ENCODE data around the gene MACROD2. TPM values are rescaled to one million over a fixed set of nuclear protein-coding genes. Genes with fewer than 3 reads are reported as not detected.

The MACROD2 gene
- total RNA-seq, 4 donors from 2014 or later: 1.8 to 4.8 (median 2.9) TPM

GRCh38 chr20:16050366-16050765 lies 2055.1 kb downstream of the MACROD2 start:
- DNase-seq: no peak
- Histone ChIP-seq H3K27me3 (no peaks in the 10 kb centered on the region), H3K36me3 (no peaks in the 10 kb centered on the region), H3K27ac (no peak overlapping the region), H3K4me1 (no peaks in the 10 kb centered on the region), H3K9me3 (no peaks in the 10 kb centered on the region), H3K4me3 (no peak overlapping the region)
- intact Hi-C loops (cut with DNase I): no loop called here
- TF ChIP-seq POLR2A (IDR thresholded peaks at IDR 0.05) (no peak), CTCF (IDR thresholded peaks at IDR 0.05) (no peak)
- 50 to 71% methylated on average over 1 of the region's 1 CpG for WGBS, 2 donors

GRCh38 chr20:16051968-16052367 lies 2056.7 kb downstream of the MACROD2 start:
- no peak overlapping the region for H3K4me3 ChIP-seq
- 53% methylated on average over 1 of the region's 1 CpG for WGBS, 2 donors
- H3K4me1 ChIP-seq: no peaks in the 10 kb centered on the region
- no peak for DNase-seq
- TF ChIP-seq POLR2A (IDR thresholded peaks at IDR 0.05) (no peak), CTCF (IDR thresholded peaks at IDR 0.05) (no peak)
- H3K36me3 ChIP-seq: no peaks in the 10 kb centered on the region
- intact Hi-C loops (cut with DNase I): no loop called here
- no peaks in the 10 kb centered on the region for H3K27me3 ChIP-seq
- H3K27ac ChIP-seq: no peak overlapping the region
- H3K9me3 ChIP-seq: no peaks in the 10 kb centered on the region

DNA sequence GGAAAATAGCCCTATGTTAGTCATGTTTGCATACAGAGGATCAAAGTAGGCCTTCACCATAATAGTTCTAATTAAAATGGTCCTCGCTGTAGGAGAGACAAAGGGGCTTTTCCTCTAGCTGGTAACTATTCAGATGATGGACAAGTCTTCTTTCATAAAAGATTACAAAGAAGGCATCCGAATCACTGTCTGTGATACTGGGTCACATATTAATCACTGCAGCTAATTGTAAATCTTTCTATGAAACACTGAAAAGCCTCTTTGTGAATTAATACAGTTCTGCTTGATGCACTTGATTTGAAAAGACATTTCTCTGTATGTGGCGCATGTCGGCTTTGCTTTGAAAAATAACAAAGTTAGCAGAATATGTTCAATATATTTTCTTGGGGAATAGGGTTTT lies 2057.1 kb downstream of the MACROD2 start:
- 58 to 73% methylated on average over 4 of the region's 4 CpGs for WGBS, 2 donors

GRCh38 chr20:16054985-16055384 lies 2059.7 kb downstream of the MACROD2 start:
- no peaks in the 10 kb centered on the region for H3K27me3 ChIP-seq
- H3K4me3 ChIP-seq: no peak overlapping the region
- TF ChIP-seq POLR2A (IDR thresholded peaks at IDR 0.05) (no peak), CTCF (IDR thresholded peaks at IDR 0.05) (no peak)
- H3K27ac ChIP-seq: no peak overlapping the region
- no peaks in the 10 kb centered on the region for H3K9me3 ChIP-seq
- DNase-seq: no peak
- H3K4me1 ChIP-seq: no peaks in the 10 kb centered on the region
- no peaks in the 10 kb centered on the region for H3K36me3 ChIP-seq
- intact Hi-C loops (cut with DNase I): no loop called here
- 79 to 84% methylated on average over 3 of the region's 3 CpGs for WGBS, 2 donors

More for the DNA sequence above, 2057.1 kb downstream of the MACROD2 start:
- no peaks in the 10 kb centered on the region for H3K27me3 ChIP-seq
- H3K27ac ChIP-seq: no peak overlapping the region
- H3K4me3 ChIP-seq: no peak overlapping the region
- H3K36me3 ChIP-seq: no peaks in the 10 kb centered on the region
- no peak for TF ChIP-seq POLR2A (IDR thresholded peaks at IDR 0.05)
- TF ChIP-seq CTCF (IDR thresholded peaks at IDR 0.05): no peak
- no peaks in the 10 kb centered on the region for H3K4me1 ChIP-seq
- H3K9me3 ChIP-seq: no peaks in the 10 kb centered on the region
- no peak for DNase-seq
- intact Hi-C loops (cut with DNase I): no loop called here

GRCh38 chr20:16057651-16058050 lies 2062.3 kb downstream of the MACROD2 start:
- intact Hi-C loops (cut with DNase I): no loop called here
- Histone ChIP-seq H3K36me3 (no peaks in the 10 kb centered on the region), H3K9me3 (no peaks in the 10 kb centered on the region), H3K27ac (no peak overlapping the region), H3K27me3 (no peaks in the 10 kb centered on the region), H3K4me3 (no peak overlapping the region), H3K4me1 (no peaks in the 10 kb centered on the region)
- no peak for TF ChIP-seq CTCF (IDR thresholded peaks at IDR 0.05)
- WGBS, 2 donors: 76 to 81% methylated on average over 3 of the region's 3 CpGs
- DNase-seq: no peak
